Duodenal mucosa (tissue), 2 donors: Measurements from ENCODE around the gene EPHA5.

Source experiments
- H3K27ac ChIP-seq: one replicate; pipeline ENCODE4 v1.7.0; 2013; ENCODE audit warnings: low read depth, low read length
- H3K27me3 ChIP-seq, 2 donors: one replicate each; pipeline ENCODE4 v1.7.0; 2013; ENCODE audit warnings: low read length in 2 of 2, control low read depth in 1 of 2; ENCODE audit not compliant: insufficient read depth in 2 of 2, control insufficient read depth in 1 of 2
- H3K36me3 ChIP-seq, 2 donors: one replicate each; pipeline ENCODE4 v1.7.0; 2013; ENCODE audit warnings: low read length in 2 of 2, control low read depth in 1 of 2; ENCODE audit not compliant: insufficient read depth in 2 of 2, control insufficient read depth in 1 of 2
- H3K4me1 ChIP-seq, 2 donors: one replicate each; pipeline ENCODE4 v1.7.0; 2013; ENCODE audit warnings: low read length in 2 of 2, control low read depth in 1 of 2; ENCODE audit not compliant: insufficient read depth in 2 of 2, control insufficient read depth in 1 of 2
- H3K4me3 ChIP-seq, 2 donors: one replicate each; pipeline ENCODE4 v1.7.0; 2013; ENCODE audit warnings: low read length in 2 of 2, low read depth in 1 of 2
- H3K9ac ChIP-seq, 2 donors: one replicate each; pipeline ENCODE4 v1.7.0; 2013; ENCODE audit warnings: low read length in 2 of 2, low read depth in 1 of 2
- H3K9me3 ChIP-seq, 2 donors: one replicate each; pipeline ENCODE4 v1.7.0; 2013; ENCODE audit warnings: low read length in 2 of 2, control low read depth in 1 of 2; ENCODE audit not compliant: control insufficient read depth in 1 of 2

The EPHA5 gene

DNA sequence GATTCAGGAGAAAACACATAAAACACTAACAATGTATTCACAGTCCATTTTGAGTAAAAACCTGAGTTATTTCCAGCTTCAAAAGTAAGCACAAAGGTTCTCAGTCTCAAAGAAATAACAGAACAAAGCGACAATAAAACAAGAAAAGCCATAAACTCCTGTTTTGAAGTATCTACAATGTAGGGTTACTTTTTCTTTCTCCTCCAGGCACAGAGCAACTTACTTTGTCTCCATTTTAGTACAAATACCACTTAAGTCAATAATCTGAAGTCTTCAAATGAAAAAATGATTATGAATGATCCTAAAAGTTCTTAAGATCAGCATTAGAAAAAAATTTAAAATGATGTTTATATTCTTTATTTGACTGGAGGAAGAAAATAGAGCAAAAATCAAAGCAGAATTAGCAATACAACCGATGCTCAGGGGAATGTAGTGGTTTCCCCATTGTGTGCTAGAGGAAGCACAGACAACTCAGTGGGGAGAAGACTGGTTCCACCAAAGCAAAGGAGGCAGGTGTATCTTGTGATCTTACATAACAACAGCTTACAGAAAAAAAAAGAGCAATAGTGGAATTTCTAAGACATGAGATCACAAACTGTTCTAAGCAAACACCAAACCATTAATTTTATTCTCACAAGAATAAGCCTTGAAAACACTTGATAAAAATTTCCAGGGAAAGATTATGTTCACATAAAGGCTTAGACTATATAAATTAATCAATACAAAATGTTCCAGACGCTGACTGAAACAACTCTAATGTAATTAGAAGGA, 35.1 kb downstream of the EPHA5 start:
- Histone ChIP-seq H3K4me3 (no peak overlapping the region), H3K27ac (no peak overlapping the region), H3K4me1 (no peaks in the 10 kb centered on the region), H3K9ac (no peak overlapping the region), H3K27me3 (no peaks in the 10 kb centered on the region), H3K36me3 (no peaks in the 10 kb centered on the region), H3K9me3 (no peaks in the 10 kb centered on the region)

DNA sequence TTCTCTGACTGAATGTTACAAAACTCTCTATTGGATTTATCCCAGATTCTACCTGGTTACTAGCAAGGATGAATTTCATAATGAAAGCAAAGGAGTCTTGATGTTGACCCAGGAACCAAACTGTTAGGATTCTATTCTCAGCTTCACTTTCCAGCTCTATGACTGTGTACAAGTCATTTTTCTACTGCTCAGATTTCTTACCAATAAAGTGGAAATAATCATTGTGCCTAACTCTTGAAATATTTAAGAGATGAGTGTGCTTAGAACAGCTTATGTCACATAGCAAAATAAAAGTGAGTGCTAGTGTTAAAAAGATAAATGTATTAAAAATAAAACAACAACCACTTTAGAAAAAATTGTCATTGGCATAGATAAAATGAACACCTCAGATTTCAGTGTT, 45.6 kb downstream of the EPHA5 start:
- Histone ChIP-seq H3K9ac (no peak overlapping the region), H3K4me1 (no peaks in the 10 kb centered on the region), H3K4me3 (no peak overlapping the region), H3K27ac (no peak overlapping the region), H3K27me3 (no peaks in the 10 kb centered on the region), H3K36me3 (no peaks in the 10 kb centered on the region), H3K9me3 (no peaks in the 10 kb centered on the region)

DNA sequence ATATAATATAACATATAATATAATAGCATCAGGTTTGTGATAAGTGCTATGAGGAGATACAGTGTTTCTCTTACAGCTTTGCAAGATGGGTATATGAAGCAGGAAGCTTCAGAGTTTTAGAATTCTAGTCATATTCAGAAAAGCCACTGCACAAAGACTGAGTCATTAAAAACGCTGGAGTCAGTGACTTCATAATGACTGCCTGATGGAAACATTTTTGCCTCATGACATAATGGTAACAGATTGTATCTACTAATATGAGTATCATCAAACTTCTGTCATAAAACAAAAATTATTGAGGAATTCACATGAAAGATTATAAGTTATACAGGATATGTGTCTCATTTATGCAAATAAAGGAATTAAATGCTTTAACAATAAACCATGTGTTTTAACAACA, 46.8 kb downstream of the EPHA5 start:
- Histone ChIP-seq H3K4me3 (no peak overlapping the region), H3K9me3 (no peaks in the 10 kb centered on the region), H3K27ac (no peak overlapping the region), H3K36me3 (no peaks in the 10 kb centered on the region), H3K4me1 (no peaks in the 10 kb centered on the region), H3K27me3 (no peaks in the 10 kb centered on the region), H3K9ac (no peak overlapping the region)

DNA sequence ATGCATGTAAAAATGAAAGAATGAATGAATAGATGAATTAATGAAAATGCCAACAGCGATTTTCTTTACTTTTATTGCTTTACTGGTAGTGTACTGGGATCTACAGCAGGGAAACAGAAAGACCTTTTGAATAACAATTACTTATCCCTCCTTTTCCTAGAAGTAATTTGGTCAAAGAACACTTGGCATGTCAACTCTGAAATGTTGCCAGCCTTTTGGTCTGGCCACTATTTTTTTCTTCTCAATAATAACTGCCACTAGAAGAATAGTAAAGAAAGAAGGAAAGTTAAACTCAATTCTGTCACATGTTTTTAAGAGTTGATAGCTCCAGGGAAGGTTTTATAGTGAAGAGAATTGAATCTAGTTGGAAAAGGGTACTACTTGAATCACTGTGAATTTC, 52.9 kb downstream of the EPHA5 start:
- H3K27me3 ChIP-seq = no peaks in the 10 kb centered on the region
- no peaks in the 10 kb centered on the region for H3K9me3 ChIP-seq
- H3K9ac ChIP-seq = no peak overlapping the region
- no peak overlapping the region for H3K4me3 ChIP-seq
- no peaks in the 10 kb centered on the region for H3K4me1 ChIP-seq
- H3K27ac ChIP-seq = no peak overlapping the region
- no peaks in the 10 kb centered on the region for H3K36me3 ChIP-seq

GRCh38 chr4:65604515-65604914, 65.8 kb downstream of the EPHA5 start:
- no peak overlapping the region for H3K27ac ChIP-seq
- no peak overlapping the region for H3K4me3 ChIP-seq
- no peaks in the 10 kb centered on the region for H3K27me3 ChIP-seq
- H3K9ac ChIP-seq = no peak overlapping the region
- no peaks in the 10 kb centered on the region for H3K36me3 ChIP-seq
- H3K9me3 ChIP-seq = peaks cover 6% of the 10 kb centered on the region in 2 donors
- no peaks in the 10 kb centered on the region for H3K4me1 ChIP-seq

GRCh38 chr4:65600656-65601055, 69.6 kb downstream of the EPHA5 start:
- no peaks in the 10 kb centered on the region for H3K27me3 ChIP-seq
- H3K4me1 ChIP-seq = no peaks in the 10 kb centered on the region
- peaks cover 4 to 6% of the 10 kb centered on the region in 2 donors for H3K9me3 ChIP-seq
- H3K36me3 ChIP-seq = no peaks in the 10 kb centered on the region
- H3K4me3 ChIP-seq = no peak overlapping the region
- no peak overlapping the region for H3K27ac ChIP-seq
- H3K9ac ChIP-seq = no peak overlapping the region

- Histone ChIP-seq H3K9ac (no peak overlapping the region), H3K9me3 (peaks cover 0 to 2% of the 10 kb centered on the region in 2 donors), H3K4me3 (no peak overlapping the region), H3K36me3 (no peaks in the 10 kb centered on the region), H3K4me1 (no peaks in the 10 kb centered on the region), H3K27me3 (no peaks in the 10 kb centered on the region), H3K27ac (no peak overlapping the region)
Measured at GRCh38 chr4:65599340-65599739, 70.9 kb downstream of the EPHA5 start.

DNA sequence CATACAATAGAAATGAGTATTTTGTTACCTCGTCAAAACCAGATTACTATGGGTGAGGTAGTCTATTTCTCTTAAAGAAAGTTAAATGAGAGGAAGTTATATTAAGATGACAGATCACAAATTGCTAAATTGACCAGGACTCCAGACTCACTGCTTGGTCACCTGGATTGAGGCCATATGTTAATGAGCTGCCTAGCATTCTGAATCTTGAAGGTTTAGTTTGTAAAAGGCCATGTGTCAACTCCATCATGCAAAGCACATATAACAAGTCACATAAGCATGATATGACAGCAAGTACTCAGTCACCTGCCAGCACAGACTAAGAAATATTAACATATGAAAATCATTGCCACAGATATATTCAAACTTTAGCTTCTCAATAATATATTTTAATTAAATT, 72.6 kb downstream of the EPHA5 start:
- no peak overlapping the region for H3K4me3 ChIP-seq
- no peaks in the 10 kb centered on the region for H3K4me1 ChIP-seq
- no peaks in the 10 kb centered on the region for H3K27me3 ChIP-seq
- H3K36me3 ChIP-seq = no peaks in the 10 kb centered on the region
- no peak overlapping the region for H3K27ac ChIP-seq
- H3K9me3 ChIP-seq = peaks cover 0 to 2% of the 10 kb centered on the region in 2 donors
- H3K9ac ChIP-seq = no peak overlapping the region

DNA sequence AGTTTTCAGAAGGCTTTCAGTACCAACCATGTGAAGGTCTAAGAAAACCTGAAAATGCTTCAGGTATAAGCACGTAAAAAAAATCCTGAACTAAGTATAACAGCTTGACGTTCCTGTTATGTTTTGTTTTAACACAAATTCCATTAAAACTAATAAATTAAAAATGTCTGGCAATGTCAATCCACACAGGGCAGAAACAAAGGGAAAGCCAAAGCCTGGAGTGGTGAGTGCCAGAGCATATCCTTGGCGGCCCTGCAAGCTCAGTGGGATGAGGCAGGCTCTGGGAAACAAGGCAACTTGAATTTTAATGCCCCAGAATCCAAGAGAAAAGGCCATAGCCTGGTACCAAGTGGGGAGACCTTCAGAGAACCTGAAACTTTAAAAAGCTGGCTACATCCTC, 78.2 kb downstream of the EPHA5 start:
- Histone ChIP-seq H3K9me3 (no peaks in the 10 kb centered on the region), H3K4me3 (no peak overlapping the region), H3K27ac (no peak overlapping the region), H3K9ac (no peak overlapping the region), H3K27me3 (no peaks in the 10 kb centered on the region), H3K4me1 (no peaks in the 10 kb centered on the region), H3K36me3 (no peaks in the 10 kb centered on the region)

DNA sequence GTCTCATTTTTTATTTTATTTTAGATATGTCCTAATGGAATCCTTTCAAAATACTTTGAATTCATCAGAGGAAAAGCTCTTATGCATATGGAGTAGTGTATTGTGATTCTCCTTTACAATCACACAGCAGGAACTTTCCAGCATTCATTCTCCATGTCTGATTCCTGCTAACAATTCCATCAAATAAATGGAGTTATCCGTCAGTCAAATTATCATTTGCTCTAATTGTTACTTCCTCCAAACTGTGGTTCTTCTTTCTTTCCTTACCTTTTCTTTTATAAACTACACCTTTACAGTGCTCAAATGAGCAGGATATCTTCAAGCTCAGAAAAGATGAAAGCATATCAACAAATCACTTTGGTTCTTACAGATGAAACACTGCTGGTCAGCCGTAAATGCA, 80.4 kb downstream of the EPHA5 start:
- H3K4me1 ChIP-seq = no peaks in the 10 kb centered on the region
- no peak overlapping the region for H3K9ac ChIP-seq
- no peak overlapping the region for H3K4me3 ChIP-seq
- no peaks in the 10 kb centered on the region for H3K36me3 ChIP-seq
- no peaks in the 10 kb centered on the region for H3K9me3 ChIP-seq
- H3K27ac ChIP-seq = no peak overlapping the region
- no peaks in the 10 kb centered on the region for H3K27me3 ChIP-seq
